Neural progenitor cell (in vitro differentiated cells): ENCODE measurements around the gene ARFRP1. TPM values are rescaled to one million over a fixed set of nuclear protein-coding genes. Genes with fewer than 3 reads are reported as not detected.
A peak's percentile ranks its signal among the peaks of the same experiment; 100 is the strongest.

ENCODE experiments used
- DNase-seq: peaks from one replicate; pipeline ENCODE4 v3.0.0-alpha.2; 2016; ENCODE audit warnings: low spot score
- H2AFZ ChIP-seq: fragments of 200-600 bp; sonication (generic); replicated peaks from 2 replicates; pipeline ENCODE4 v1.6.1; 2016; ENCODE audit warnings: antibody characterized with exemption
- H3F3A ChIP-seq: fragments of 200-600 bp; sonication (generic); 2 replicates; pipeline ENCODE4 v1.6.1; 2016; ENCODE audit warnings: antibody characterized with exemption, low read depth
- H3K27ac ChIP-seq: fragments of 200-600 bp; sonication (generic); 2 replicates; pipeline ENCODE4 v1.5.1; 2016; ENCODE audit warnings: mild to moderate bottlenecking
- H3K27me3 ChIP-seq: fragments of 200-600 bp; sonication (generic); 2 replicates; pipeline ENCODE4 v1.6.1; 2016; ENCODE audit warnings: mild to moderate bottlenecking, moderate library complexity
- H3K36me3 ChIP-seq: fragments of 200-600 bp; sonication (generic); 2 replicates; pipeline ENCODE4 v1.5.1; 2016
- H3K4me1 ChIP-seq: fragments of 200-600 bp; sonication (generic); 2 replicates; pipeline ENCODE4 v1.6.1; 2016; ENCODE audit warnings: mixed run types
- H3K4me2 ChIP-seq: fragments of 200-600 bp; sonication (generic); 2 replicates; pipeline ENCODE4 v1.6.1; 2016
- H3K4me3 ChIP-seq: fragments of 200-600 bp; sonication (generic); 2 replicates; pipeline ENCODE4 v1.5.1; 2016
- H3K79me2 ChIP-seq: fragments of 200-600 bp; sonication (generic); 2 replicates; pipeline ENCODE4 v1.6.1; 2016; ENCODE audit warnings: low read depth
- H3K9ac ChIP-seq: fragments of 200-600 bp; sonication (generic); 2 replicates; pipeline ENCODE4 v1.6.1; 2016
- H3K9me3 ChIP-seq: fragments of 200-600 bp; sonication (generic); 2 replicates; pipeline ENCODE4 v1.5.1; 2016; ENCODE audit warnings: low read depth
- H4K20me1 ChIP-seq: fragments of 200-600 bp; sonication (generic); 2 replicates; pipeline ENCODE4 v1.6.1; 2016; ENCODE audit warnings: low read depth
- H3K27ac Mint-ChIP-seq: 3 replicates; pipeline ENCODE4 v1.8.0; 2021; ENCODE audit warnings: mixed read lengths
- H3K27me3 Mint-ChIP-seq: 2 replicates; pipeline ENCODE4 v1.8.0; 2022; ENCODE audit warnings: low read depth, mild to moderate bottlenecking, inconsistent platforms, moderate library complexity, mixed read lengths; ENCODE audit not compliant: insufficient read depth
- H3K36me3 Mint-ChIP-seq: 3 replicates; pipeline ENCODE4 v1.8.0; 2021; ENCODE audit warnings: mixed read lengths
- H3K4me1 Mint-ChIP-seq: 3 replicates; pipeline ENCODE4 v1.8.0; 2021; ENCODE audit warnings: mixed read lengths
- H3K4me3 Mint-ChIP-seq: 3 replicates; pipeline ENCODE4 v1.8.0; 2021; ENCODE audit warnings: mild to moderate bottlenecking, moderate library complexity, mixed read lengths
- H3K9me3 Mint-ChIP-seq: 3 replicates; pipeline ENCODE4 v1.8.0; 2020; ENCODE audit warnings: mixed read lengths
- CTCF ChIP-seq: fragments of 200-600 bp; sonication (generic); IDR thresholded peaks from 2 replicates; pipeline ENCODE4 v1.5.1; 2017; ENCODE audit warnings: antibody characterized with exemption, mild to moderate bottlenecking
- EZH2 ChIP-seq: fragments of 200-600 bp; sonication (generic); IDR thresholded peaks from 2 replicates; pipeline ENCODE4 v1.6.1; 2017; ENCODE audit warnings: antibody characterized with exemption, mild to moderate bottlenecking, moderate library complexity
- EZH2phosphoT487 ChIP-seq: fragments of 200-600 bp; sonication (generic); IDR thresholded peaks from 2 replicates; pipeline ENCODE4 v1.6.1; 2017; ENCODE audit warnings: antibody characterized with exemption
- total RNA-seq: library from RNA; depleted of rRNA; stranded (reverse); fragments of >200 nt; gene quantifications from 2 replicates; pipeline ENCODE4 v1.2.3, GENCODE V29; 2015; ENCODE audit warnings: low replicate concordance

The ARFRP1 gene
- total RNA-seq: 18.3 and 32.6 TPM in 2 replicates

GRCh38 chr20:63707558-63708300 is at the start of gene ARFRP1, which contains the start of gene ZGPAT:
TSS of gene ARFRP1 (minus strand) at chr20:63707976. CDS start at chr20:63707091, 885 bp downstream.
TSS of gene ZGPAT (plus strand) at chr20:63708039. CDS start at chr20:63708581, 542 bp downstream.
- Mint-ChIP-seq H3K4me1 (peaks cover 22% of the 10 kb centered on the region), H3K36me3 (peaks cover 37% of the 10 kb centered on the region), H3K27ac (peak within 1 kb of the TSS; percentile 24), H3K4me3 (peak within 1 kb of the TSS; percentile 92), H3K27me3 (peaks cover 5% of the 10 kb centered on the region), H3K9me3 (peaks cover 6% of the 10 kb centered on the region)
- H3K9me3 ChIP-seq: no peaks in the 10 kb centered on the region
- H2AFZ ChIP-seq: no peak within 1 kb of the TSS
- no peaks in the 10 kb centered on the region for H3K27me3 ChIP-seq
- H3K79me2 ChIP-seq: peaks cover 68% of the 10 kb centered on the region
- H3K4me1 ChIP-seq: peaks cover 6% of the 10 kb centered on the region
- H3K27ac ChIP-seq: no peak within 1 kb of the TSS
- peak within 1 kb of the TSS; percentile 76 for H3K9ac ChIP-seq
- H4K20me1 ChIP-seq: peaks cover 22% of the 10 kb centered on the region
- H3K4me2 ChIP-seq: peak within 1 kb of the TSS; percentile 100
- peak; percentile 95 for DNase-seq
- no peak for TF ChIP-seq CTCF
- TF ChIP-seq EZH2phosphoT487: peak; percentile 30
- TF ChIP-seq EZH2: no peak
- peak within 1 kb of the TSS; percentile 79 for H3K4me3 ChIP-seq
- peaks cover 20% of the 10 kb centered on the region for H3K36me3 ChIP-seq
- no peaks in the 10 kb centered on the region for H3F3A ChIP-seq

GRCh38 chr20:63756648-63756991 is 48.8 kb upstream of the ARFRP1 start:
- H3K27me3 Mint-ChIP-seq: peaks cover 2% of the 10 kb centered on the region
- no peaks in the 10 kb centered on the region for H3F3A ChIP-seq
- DNase-seq: no peak
- H3K27ac Mint-ChIP-seq: no peak overlapping the region
- H3K4me1 ChIP-seq: no peaks in the 10 kb centered on the region
- H3K4me3 Mint-ChIP-seq: no peak overlapping the region
- no peak overlapping the region for H3K27ac ChIP-seq
- no peak overlapping the region for H3K9ac ChIP-seq
- no peak for TF ChIP-seq EZH2phosphoT487
- TF ChIP-seq CTCF: no peak
- TF ChIP-seq EZH2: no peak
- H3K4me3 ChIP-seq: no peak overlapping the region
- no peaks in the 10 kb centered on the region for H3K36me3 ChIP-seq
- peaks cover 2% of the 10 kb centered on the region for H3K9me3 Mint-ChIP-seq
- H2AFZ ChIP-seq: no peak overlapping the region
- no peaks in the 10 kb centered on the region for H4K20me1 ChIP-seq
- no peak overlapping the region for H3K4me2 ChIP-seq
- H3K36me3 Mint-ChIP-seq: peaks cover 5% of the 10 kb centered on the region
- H3K4me1 Mint-ChIP-seq: peaks cover 13% of the 10 kb centered on the region
- H3K79me2 ChIP-seq: no peaks in the 10 kb centered on the region
- H3K9me3 ChIP-seq: no peaks in the 10 kb centered on the region
- no peaks in the 10 kb centered on the region for H3K27me3 ChIP-seq

- peaks cover 2% of the 10 kb centered on the region for H3K9me3 Mint-ChIP-seq
- Histone ChIP-seq H3K4me2 (no peak overlapping the region), H3K9ac (no peak overlapping the region), H2AFZ (no peak overlapping the region), H3K36me3 (no peaks in the 10 kb centered on the region), H3K79me2 (no peaks in the 10 kb centered on the region), H3K27ac (no peak overlapping the region), H3K27me3 (no peaks in the 10 kb centered on the region), H3K9me3 (no peaks in the 10 kb centered on the region), H3K4me1 (no peaks in the 10 kb centered on the region), H4K20me1 (no peaks in the 10 kb centered on the region), H3F3A (no peaks in the 10 kb centered on the region), H3K4me3 (no peak overlapping the region)
- no peak for DNase-seq
- H3K4me3 Mint-ChIP-seq: no peak overlapping the region
- peaks cover 2% of the 10 kb centered on the region for H3K27me3 Mint-ChIP-seq
- H3K36me3 Mint-ChIP-seq: peaks cover 5% of the 10 kb centered on the region
- H3K4me1 Mint-ChIP-seq: peaks cover 15% of the 10 kb centered on the region
- no peak for TF ChIP-seq EZH2phosphoT487
- TF ChIP-seq CTCF: no peak
- no peak for TF ChIP-seq EZH2
- peak overlapping the region; percentile 31 for H3K27ac Mint-ChIP-seq
Observed at GRCh38 chr20:63755933-63756647, 48.3 kb upstream of the ARFRP1 start.
